ENCODE data around the gene LPCAT3. TPM values are rescaled to one million over a fixed set of nuclear protein-coding genes. Genes with fewer than 3 reads are reported as not detected.

Gene LPCAT3
- total RNA-seq, 1 experiment from 2014 or later: 30.2 TPM

- Mint-ChIP-seq H3K4me1 (ENCODE audit: low read depth, unreplicated experiment) (peaks cover 56% of the 10 kb centered on the region), H3K36me3 (ENCODE audit: insufficient read depth, unreplicated experiment) (peaks cover 94% of the 10 kb centered on the region), H3K9me3 (ENCODE audit: low read depth, unreplicated experiment) (no peaks in the 10 kb centered on the region), H3K27ac (ENCODE audit: unreplicated experiment) (peak within 1 kb of the TSS; percentile 100), H3K27me3 (ENCODE audit: unreplicated experiment) (peaks cover 13% of the 10 kb centered on the region), H3K4me3 (ENCODE audit: low read depth, unreplicated experiment) (peak within 1 kb of the TSS; percentile 87)
- CTCF ChIA-PET: interaction anchor here (0.8 to 4.3 kb wide), 10 partner anchors 18 to 170 kb away, joined by 3 to 90 read pairs (median 6); partner anchors contain the start of genes C1RL, LPCAT3 and SPSB2
- TSS peak; percentile 93 for BruUV-seq (replicated peaks)
- DNase-seq: peak; percentile 80
- TF ChIP-seq CTCF (IDR thresholded peaks at IDR 0.05; ENCODE audit: unreplicated experiment): no peak
- intact Hi-C loops (cut with micrococcal nuclease; ENCODE audit: unreplicated experiment): loop anchor here (1.0 to 5.0 kb wide), 3 partner anchors 18 to 148 kb away; partner anchors contain the start of genes C1R and TPI1
These were observed 74.4 kb downstream of the LPCAT3 start, which contains the start of the genes C12orf57 and RNU7-1 for GRCh38 chr12:6943722-6944380. Gene C12orf57 (plus strand): TSS chr12:6944022. CDS start chr12:6944122, 100 bp downstream. Gene RNU7-1 (plus strand): TSS chr12:6943816.

- Mint-ChIP-seq H3K4me1 (ENCODE audit: low read depth, unreplicated experiment) (peaks cover 56% of the 10 kb centered on the region), H3K27me3 (ENCODE audit: unreplicated experiment) (peaks cover 13% of the 10 kb centered on the region), H3K36me3 (ENCODE audit: insufficient read depth, unreplicated experiment) (peaks cover 98% of the 10 kb centered on the region), H3K4me3 (ENCODE audit: low read depth, unreplicated experiment) (peak overlapping the region; percentile 87), H3K27ac (ENCODE audit: unreplicated experiment) (peak overlapping the region; percentile 100), H3K9me3 (ENCODE audit: low read depth, unreplicated experiment) (no peaks in the 10 kb centered on the region)
- intact Hi-C loops (cut with micrococcal nuclease; ENCODE audit: unreplicated experiment): loop anchor here (5.0 kb wide), 1 partner anchor 76 kb away; the partner anchor contains the start of gene TPI1
- CTCF ChIA-PET: interaction anchor here (0.8 to 4.3 kb wide), 6 partner anchors 18 to 74 kb away, joined by 3 to 90 read pairs (median 9); partner anchors contain the start of gene SPSB2
- no TSS peak for BruUV-seq (replicated peaks)
- peak; percentile 74 for DNase-seq
- no peak for TF ChIP-seq CTCF (IDR thresholded peaks at IDR 0.05; ENCODE audit: unreplicated experiment)
These were observed 74.9 kb downstream of the LPCAT3 start for GRCh38 chr12:6943389-6943721.

GRCh38 chr12:6942331-6942665, 76.0 kb downstream of the LPCAT3 start:
- no peak for DNase-seq
- peak overlapping the region; percentile 87 for H3K4me3 Mint-ChIP-seq (ENCODE audit: low read depth, unreplicated experiment)
- H3K36me3 Mint-ChIP-seq (ENCODE audit: insufficient read depth, unreplicated experiment): peaks cover 98% of the 10 kb centered on the region
- H3K27ac Mint-ChIP-seq (ENCODE audit: unreplicated experiment): peak overlapping the region; percentile 100
- peaks cover 13% of the 10 kb centered on the region for H3K27me3 Mint-ChIP-seq (ENCODE audit: unreplicated experiment)
- no peak for TF ChIP-seq CTCF (IDR thresholded peaks at IDR 0.05; ENCODE audit: unreplicated experiment)
- H3K4me1 Mint-ChIP-seq (ENCODE audit: low read depth, unreplicated experiment): peaks cover 52% of the 10 kb centered on the region
- BruUV-seq (replicated peaks): no TSS peak
- CTCF ChIA-PET: interaction anchor here (2.7 kb wide), 1 partner anchor 70 kb away, joined by 13 read pairs; the partner anchor contains the start of gene SPSB2
- no peaks in the 10 kb centered on the region for H3K9me3 Mint-ChIP-seq (ENCODE audit: low read depth, unreplicated experiment)
- intact Hi-C loops (cut with micrococcal nuclease; ENCODE audit: unreplicated experiment): loop anchor here (5.0 kb wide), 1 partner anchor 75 kb away; the partner anchor contains the start of gene TPI1

GRCh38 chr12:6941782-6942181, 76.5 kb downstream of the LPCAT3 start:
- DNase-seq: no peak
- BruUV-seq (replicated peaks): no TSS peak

More at GRCh38 chr12:6941782-6942181, 76.5 kb downstream of the LPCAT3 start:
- intact Hi-C loops (cut with micrococcal nuclease; ENCODE audit: unreplicated experiment): loop anchor here (5.0 kb wide), 1 partner anchor 74 kb away; the partner anchor contains the start of gene TPI1
- Mint-ChIP-seq H3K36me3 (ENCODE audit: insufficient read depth, unreplicated experiment) (peaks cover 99% of the 10 kb centered on the region), H3K9me3 (ENCODE audit: low read depth, unreplicated experiment) (no peaks in the 10 kb centered on the region), H3K27me3 (ENCODE audit: unreplicated experiment) (peaks cover 13% of the 10 kb centered on the region), H3K4me1 (ENCODE audit: low read depth, unreplicated experiment) (peaks cover 47% of the 10 kb centered on the region), H3K4me3 (ENCODE audit: low read depth, unreplicated experiment) (no peak overlapping the region), H3K27ac (ENCODE audit: unreplicated experiment) (peak overlapping the region; percentile 100)
- TF ChIP-seq CTCF (IDR thresholded peaks at IDR 0.05; ENCODE audit: unreplicated experiment): no peak
- CTCF ChIA-PET: interaction anchor here (0.5 kb wide), 1 partner anchor 54 kb away, joined by 3 read pairs; no protein-coding TSS in a partner anchor

Measured in Calu3 (cell line).